HEK293 (cell line): ENCODE data around the gene PGC.

Source experiments
- KLF7 ChIP-seq: fragments of 450-650 bp; formaldehyde crosslinking; IDR thresholded peaks from 2 replicates; pipeline ENCODE4 v1.5.1; 2016; ENCODE audit warnings: missing biosample characterization, missing genetic modification characterization, borderline replicate concordance
- KLF9 ChIP-seq: fragments of 450-650 bp; formaldehyde crosslinking; IDR thresholded peaks from 2 replicates; pipeline ENCODE4 v1.5.1; 2016; ENCODE audit warnings: missing biosample characterization, missing genetic modification characterization, low read depth
- PRDM1 ChIP-seq: fragments of 450-650 bp; formaldehyde crosslinking; IDR thresholded peaks from 2 replicates; pipeline ENCODE4; 2016; ENCODE audit warnings: missing biosample characterization, missing genetic modification characterization
- ZNF18 ChIP-seq: fragments of 450-650 bp; formaldehyde crosslinking; IDR thresholded peaks from 2 replicates; pipeline ENCODE4 v1.5.1; 2016; ENCODE audit warnings: missing biosample characterization, missing genetic modification characterization
- ZNF24 ChIP-seq: fragments of 450-650 bp; formaldehyde crosslinking; IDR thresholded peaks from 2 replicates; pipeline ENCODE4 v1.5.1; 2016; ENCODE audit warnings: missing biosample characterization, missing genetic modification characterization
- ZNF391 ChIP-seq: fragments of 450-650 bp; formaldehyde crosslinking; IDR thresholded peaks from 2 replicates; pipeline ENCODE4 v1.5.1; 2016; ENCODE audit warnings: low read depth, missing biosample characterization, missing genetic modification characterization, borderline replicate concordance
- ZNF394 ChIP-seq: fragments of 450-650 bp; formaldehyde crosslinking; IDR thresholded peaks from 2 replicates; pipeline ENCODE4 v1.5.1; 2016; ENCODE audit warnings: missing biosample characterization, missing genetic modification characterization, mild to moderate bottlenecking, moderate library complexity, borderline replicate concordance
- ZNF596 ChIP-seq: fragments of 450-650 bp; IDR thresholded peaks from 2 replicates; pipeline ENCODE4 v1.5.0; 2018; ENCODE audit warnings: missing biosample characterization, mild to moderate bottlenecking, missing genetic modification characterization, moderate library complexity
- TF ChIP-seq, protein P1 (sequence below): fragments of 450-650 bp; formaldehyde crosslinking; IDR thresholded peaks from 2 replicates; pipeline ENCODE4 v1.5.1; 2016; ENCODE audit warnings: missing biosample characterization, missing genetic modification characterization

GRCh38 chr6:41780551-41781365 is 33.6 kb upstream of the PGC start, which contains the start of gene PRICKLE4:
- TF ChIP-seq ZNF24 (tag by site-specific recombination) (no peak), ZNF596 (no peak), PRDM1 (no peak), ZNF394 (tag by site-specific recombination) (no peak), ZNF18 (tag by site-specific recombination) (no peak), ZNF391 (no peak), KLF9 (tag by site-specific recombination) (no peak), KLF7 (tag by site-specific recombination) (no peak)
- TF ChIP-seq, protein P1, sequence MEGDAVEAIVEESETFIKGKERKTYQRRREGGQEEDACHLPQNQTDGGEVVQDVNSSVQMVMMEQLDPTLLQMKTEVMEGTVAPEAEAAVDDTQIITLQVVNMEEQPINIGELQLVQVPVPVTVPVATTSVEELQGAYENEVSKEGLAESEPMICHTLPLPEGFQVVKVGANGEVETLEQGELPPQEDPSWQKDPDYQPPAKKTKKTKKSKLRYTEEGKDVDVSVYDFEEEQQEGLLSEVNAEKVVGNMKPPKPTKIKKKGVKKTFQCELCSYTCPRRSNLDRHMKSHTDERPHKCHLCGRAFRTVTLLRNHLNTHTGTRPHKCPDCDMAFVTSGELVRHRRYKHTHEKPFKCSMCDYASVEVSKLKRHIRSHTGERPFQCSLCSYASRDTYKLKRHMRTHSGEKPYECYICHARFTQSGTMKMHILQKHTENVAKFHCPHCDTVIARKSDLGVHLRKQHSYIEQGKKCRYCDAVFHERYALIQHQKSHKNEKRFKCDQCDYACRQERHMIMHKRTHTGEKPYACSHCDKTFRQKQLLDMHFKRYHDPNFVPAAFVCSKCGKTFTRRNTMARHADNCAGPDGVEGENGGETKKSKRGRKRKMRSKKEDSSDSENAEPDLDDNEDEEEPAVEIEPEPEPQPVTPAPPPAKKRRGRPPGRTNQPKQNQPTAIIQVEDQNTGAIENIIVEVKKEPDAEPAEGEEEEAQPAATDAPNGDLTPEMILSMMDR, result no peak
